Measurements from ENCODE around the gene USP40.

DNA sequence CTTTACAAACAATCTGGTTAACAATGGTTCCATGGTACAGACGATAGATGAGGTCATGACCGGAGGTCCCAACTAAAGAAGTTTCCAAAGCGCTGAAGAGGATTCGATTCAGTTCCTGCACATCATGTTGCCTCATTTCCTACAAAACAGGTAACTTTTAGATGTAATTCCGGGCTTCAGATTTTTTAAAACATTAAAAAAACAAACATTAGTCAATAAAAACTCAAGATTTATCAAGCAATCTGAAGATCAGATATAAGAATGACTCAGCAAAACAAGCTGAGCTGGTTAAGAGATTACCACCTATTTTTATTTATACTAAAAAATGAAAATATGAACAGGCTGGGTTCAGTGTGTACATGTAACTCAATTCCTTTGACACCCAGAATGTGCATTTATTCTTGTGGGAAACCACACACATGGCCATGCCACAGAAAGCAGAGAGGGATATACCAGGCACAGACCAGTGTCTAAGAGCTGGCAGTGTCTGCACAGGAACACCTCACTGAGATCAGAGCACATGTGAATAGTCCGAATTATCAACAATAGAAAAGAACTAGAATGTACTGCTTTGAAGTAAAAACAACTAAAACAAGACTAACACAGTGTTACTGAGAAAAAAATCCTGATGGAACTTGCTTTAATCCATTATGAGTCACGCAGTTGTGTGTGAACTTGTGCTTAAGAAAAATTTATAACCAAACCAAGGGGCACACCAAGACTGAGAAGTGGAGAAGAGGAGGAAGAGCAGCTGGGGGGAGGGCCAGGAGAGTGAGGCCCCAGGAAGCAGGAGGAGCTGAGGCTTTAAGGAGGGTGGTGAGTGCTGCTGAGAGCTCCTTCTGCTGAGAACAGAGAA lies 9.5 kb downstream of the USP40 start:
- TF ChIP-seq, protein P1, sequence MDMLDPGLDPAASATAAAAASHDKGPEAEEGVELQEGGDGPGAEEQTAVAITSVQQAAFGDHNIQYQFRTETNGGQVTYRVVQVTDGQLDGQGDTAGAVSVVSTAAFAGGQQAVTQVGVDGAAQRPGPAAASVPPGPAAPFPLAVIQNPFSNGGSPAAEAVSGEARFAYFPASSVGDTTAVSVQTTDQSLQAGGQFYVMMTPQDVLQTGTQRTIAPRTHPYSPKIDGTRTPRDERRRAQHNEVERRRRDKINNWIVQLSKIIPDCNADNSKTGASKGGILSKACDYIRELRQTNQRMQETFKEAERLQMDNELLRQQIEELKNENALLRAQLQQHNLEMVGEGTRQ (IDR thresholded peaks at IDR 0.05), result no peak
- TF ChIP-seq ZFP36 (IDR thresholded peaks at IDR 0.05; ENCODE audit: borderline replicate concordance, partially characterized antibody), result no peak
- peak in 1 of 2 experiments; percentile 45; a peak in 2 of 5 replicates for TF ChIP-seq EP300 (IDR thresholded peaks at IDR 0.05)
- no peak for TF ChIP-seq POLR2A (IDR thresholded peaks at IDR 0.05; ENCODE audit: low read length)
- TF ChIP-seq MAFK (IDR thresholded peaks at IDR 0.05; ENCODE audit: partially characterized antibody), result peak; percentile 99
- TF ChIP-seq, protein P2, sequence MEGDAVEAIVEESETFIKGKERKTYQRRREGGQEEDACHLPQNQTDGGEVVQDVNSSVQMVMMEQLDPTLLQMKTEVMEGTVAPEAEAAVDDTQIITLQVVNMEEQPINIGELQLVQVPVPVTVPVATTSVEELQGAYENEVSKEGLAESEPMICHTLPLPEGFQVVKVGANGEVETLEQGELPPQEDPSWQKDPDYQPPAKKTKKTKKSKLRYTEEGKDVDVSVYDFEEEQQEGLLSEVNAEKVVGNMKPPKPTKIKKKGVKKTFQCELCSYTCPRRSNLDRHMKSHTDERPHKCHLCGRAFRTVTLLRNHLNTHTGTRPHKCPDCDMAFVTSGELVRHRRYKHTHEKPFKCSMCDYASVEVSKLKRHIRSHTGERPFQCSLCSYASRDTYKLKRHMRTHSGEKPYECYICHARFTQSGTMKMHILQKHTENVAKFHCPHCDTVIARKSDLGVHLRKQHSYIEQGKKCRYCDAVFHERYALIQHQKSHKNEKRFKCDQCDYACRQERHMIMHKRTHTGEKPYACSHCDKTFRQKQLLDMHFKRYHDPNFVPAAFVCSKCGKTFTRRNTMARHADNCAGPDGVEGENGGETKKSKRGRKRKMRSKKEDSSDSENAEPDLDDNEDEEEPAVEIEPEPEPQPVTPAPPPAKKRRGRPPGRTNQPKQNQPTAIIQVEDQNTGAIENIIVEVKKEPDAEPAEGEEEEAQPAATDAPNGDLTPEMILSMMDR (IDR thresholded peaks at IDR 0.05), result no peak
- no peak for TF ChIP-seq MYC (IDR thresholded peaks at IDR 0.05; ENCODE audit: borderline replicate concordance, low read length)
- no peak for TF ChIP-seq SREBF2 (IDR thresholded peaks at IDR 0.05)
- TF ChIP-seq, protein P3, sequence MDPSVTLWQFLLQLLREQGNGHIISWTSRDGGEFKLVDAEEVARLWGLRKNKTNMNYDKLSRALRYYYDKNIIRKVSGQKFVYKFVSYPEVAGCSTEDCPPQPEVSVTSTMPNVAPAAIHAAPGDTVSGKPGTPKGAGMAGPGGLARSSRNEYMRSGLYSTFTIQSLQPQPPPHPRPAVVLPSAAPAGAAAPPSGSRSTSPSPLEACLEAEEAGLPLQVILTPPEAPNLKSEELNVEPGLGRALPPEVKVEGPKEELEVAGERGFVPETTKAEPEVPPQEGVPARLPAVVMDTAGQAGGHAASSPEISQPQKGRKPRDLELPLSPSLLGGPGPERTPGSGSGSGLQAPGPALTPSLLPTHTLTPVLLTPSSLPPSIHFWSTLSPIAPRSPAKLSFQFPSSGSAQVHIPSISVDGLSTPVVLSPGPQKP (IDR thresholded peaks at IDR 0.05; ENCODE audit: low read depth, low read length), result no peak
- TF ChIP-seq CHD2 (IDR thresholded peaks at IDR 0.05; ENCODE audit: low read length, partially characterized antibody), result no peak
